ENCODE results near the gene DCUN1D4. TPM values are rescaled to one million over a fixed set of nuclear protein-coding genes. Genes with fewer than 3 reads are reported as not detected.

Gene DCUN1D4
- polyA plus RNA-seq, 4 donors: 47.7 to 64.6 (median 62.4) TPM

GRCh38 chr4:51958199-51958968, 115.4 kb downstream of the DCUN1D4 start:
- no peak for DNase-seq (ENCODE audit: low read depth in 4 of 4, low spot score in 3 of 4)

- no peak for DNase-seq (ENCODE audit: low read depth in 4 of 4, low spot score in 3 of 4)
Measured at GRCh38 chr4:51960486-51960885, 117.5 kb downstream of the DCUN1D4 start.

DNA sequence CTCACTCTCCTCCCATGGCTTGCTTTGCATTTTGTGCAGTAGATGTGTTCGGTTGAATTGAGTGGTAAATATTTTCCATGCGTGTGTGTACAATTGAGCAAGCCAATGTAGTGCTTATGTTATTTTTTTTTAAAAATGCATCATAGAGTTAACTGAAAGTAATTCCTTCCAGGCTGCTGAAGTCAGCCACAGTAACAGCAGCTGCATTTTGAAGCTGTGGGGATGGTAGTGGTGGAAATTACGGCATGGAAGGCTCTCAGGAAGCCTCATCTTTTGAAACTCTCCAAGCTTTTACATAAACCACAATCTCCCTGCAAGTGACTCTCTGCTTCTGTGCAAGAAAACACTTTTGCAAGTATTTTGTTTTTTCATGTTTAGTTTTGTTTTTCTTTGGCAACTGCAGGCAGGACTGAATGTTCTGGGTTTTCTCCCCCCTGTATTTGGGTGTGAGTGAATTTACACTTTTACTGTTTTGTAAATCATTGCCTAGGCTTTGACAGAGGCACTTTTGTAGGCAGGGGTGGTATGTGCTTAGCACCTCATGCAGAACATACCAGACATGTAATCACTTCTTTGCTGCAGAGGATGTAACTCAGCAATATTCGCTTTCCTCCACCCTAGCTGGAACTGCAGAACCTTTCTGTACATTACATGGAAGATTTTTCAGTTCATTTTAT, 121.0 kb downstream of the DCUN1D4 start:
- DNase-seq (ENCODE audit: low read depth in 4 of 4, low spot score in 3 of 4): peak in 2 of 4 donors; percentile 5

DNA sequence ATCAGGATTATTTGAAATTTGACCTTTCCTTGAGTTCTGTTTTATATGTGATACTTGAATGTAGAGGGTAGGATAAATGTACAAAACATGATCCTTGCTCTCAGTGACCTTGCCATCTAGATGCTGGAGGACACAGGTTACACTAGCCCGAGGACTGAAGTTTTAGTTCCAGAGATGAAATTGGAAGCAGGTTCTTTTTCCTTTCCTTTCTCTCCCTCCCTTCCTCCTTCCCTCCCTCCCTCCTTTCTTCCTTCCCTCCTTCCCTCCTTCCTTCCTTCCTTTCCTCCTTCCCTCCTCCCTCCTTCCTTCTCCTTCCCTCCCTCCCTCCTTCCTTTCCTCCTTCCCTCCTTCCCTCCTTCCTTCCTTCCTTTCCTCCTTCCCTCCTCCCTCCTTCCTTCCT, 122.9 kb downstream of the DCUN1D4 start:
- no peak for DNase-seq (ENCODE audit: low read depth in 4 of 4, low spot score in 3 of 4)

Other genes with a start within 250 kb of the DCUN1D4 start
- gene LRRC66, start 177.2 kb downstream of the DCUN1D4 start, polyA plus RNA-seq (ENCODE audit: insufficient read length in 4 of 4): under 1 TPM; 0.45 to 0.86 (median 0.63) TPM
- 10 to 100 TPM; 48.4 to 59.3 (median 55.5) TPM for gene SGCB, start 195.1 kb downstream of the DCUN1D4 start, polyA plus RNA-seq (ENCODE audit: insufficient read length in 4 of 4)
- gene SPATA18, start 208.2 kb downstream of the DCUN1D4 start, polyA plus RNA-seq (ENCODE audit: insufficient read length in 4 of 4): 1 to 10 TPM; 1.4 to 1.8 (median 1.7) TPM